GM19397 (cell line): ENCODE data around the gene RIPOR3.
"Not testable (repeated sequence)": the region's sequence is repeated elsewhere in the genome, so short reads cannot be mapped to it uniquely, and the experiment has no call there.

ENCODE experiments used
- ATAC-seq: cut with Tn5 transposase; IDR thresholded peaks from one replicate; pipeline ENCODE4 v1.9.1; 2021; ENCODE audit warnings: mild to moderate bottlenecking, moderate library complexity; ENCODE audit not compliant: unreplicated experiment

RIPOR3 gene

GRCh38 chr20:50635676-50636600, 55.4 kb downstream of the RIPOR3 start:
- no peak for ATAC-seq

GRCh38 chr20:50635014-50635557, 56.3 kb downstream of the RIPOR3 start:
- ATAC-seq = no peak

- no peak for ATAC-seq
Measured at GRCh38 chr20:50634191-50634590, 57.2 kb downstream of the RIPOR3 start.

GRCh38 chr20:50633361-50633760, 58.0 kb downstream of the RIPOR3 start:
- ATAC-seq = no peak

- ATAC-seq = no peak
Measured at GRCh38 chr20:50632701-50633100, 58.6 kb downstream of the RIPOR3 start.

- no peak for ATAC-seq
Measured at GRCh38 chr20:50632236-50632635, 59.1 kb downstream of the RIPOR3 start.

GRCh38 chr20:50630578-50631263, 60.6 kb downstream of the RIPOR3 start:
- no peak for ATAC-seq

GRCh38 chr20:50629670-50630045, 61.7 kb downstream of the RIPOR3 start:
- no peak for ATAC-seq

- no peak for ATAC-seq
Measured at GRCh38 chr20:50628853-50629669, 62.3 kb downstream of the RIPOR3 start.

GRCh38 chr20:50628332-50628731, 63.0 kb downstream of the RIPOR3 start:
- no peak for ATAC-seq

- no peak for ATAC-seq
Measured at GRCh38 chr20:50627747-50628146, 63.6 kb downstream of the RIPOR3 start.

GRCh38 chr20:50625986-50626677, 65.2 kb downstream of the RIPOR3 start:
- ATAC-seq = no peak

GRCh38 chr20:50624351-50625016, 66.9 kb downstream of the RIPOR3 start:
- no peak for ATAC-seq

- ATAC-seq = no peak
Measured at GRCh38 chr20:50621068-50621665, 70.2 kb downstream of the RIPOR3 start.

GRCh38 chr20:50620459-50620858, 70.9 kb downstream of the RIPOR3 start:
- ATAC-seq = not testable (repeated sequence)

GRCh38 chr20:50618537-50618936, 72.8 kb downstream of the RIPOR3 start:
- no peak for ATAC-seq

GRCh38 chr20:50617022-50617421, 74.3 kb downstream of the RIPOR3 start:
- no peak for ATAC-seq

GRCh38 chr20:50615407-50615806, 75.9 kb downstream of the RIPOR3 start:
- no peak for ATAC-seq

- no peak for ATAC-seq
Measured at GRCh38 chr20:50613438-50614169, 77.7 kb downstream of the RIPOR3 start.
